ENCODE measurements around the gene PRAC2. TPM values are rescaled to one million over a fixed set of nuclear protein-coding genes. Genes with fewer than 3 reads are reported as not detected.
A peak's percentile ranks its signal among the peaks of the same experiment; 100 is the strongest.

PRAC2 gene
- total and polyA plus RNA-seq, 2 of the 8 experiments (the other 6 are each of a cell fraction or from before 2014, with no cell fraction given), result not detected

- Histone ChIP-seq H2AK5ac (ENCODE audit: low read depth, low read length) (no peak overlapping the region), H2BK15ac (ENCODE audit: low read length) (no peak overlapping the region), H2BK120ac (replicated peaks; ENCODE audit: low read depth, low read length) (no peak overlapping the region), H2BK5ac (ENCODE audit: low read depth, low read length) (no peak overlapping the region; the same call in 1 of the 2 replicates), H3K14ac (ENCODE audit: insufficient read length) (no peak overlapping the region), H3K4me3 (ENCODE audit: extremely low read depth in 1 of 4, insufficient read depth in 2 of 4, low read depth in 3 of 4, low read length in 4 of 4) (peak overlapping the region in 3 of 4 experiments; percentile 12 to 49 (median 26); a peak in 4 of 8 replicates), H3K27me3 (replicated peaks in 1 of 4; ENCODE audit: control insufficient read depth in 3 of 4, extremely low read depth in 1 of 4, insufficient read depth in 3 of 4, low read length in 3 of 4) (peaks cover 60 to 90% (median 76%) of the 10 kb centered on the region in 4 experiments), H4K8ac (ENCODE audit: extremely low read depth, insufficient read depth, low read length) (no peak overlapping the region), H3K36me3 (ENCODE audit: control insufficient read depth in 2 of 4, insufficient read depth in 4 of 4, low read length in 3 of 4) (no peaks in the 10 kb centered on the region; a peak in 1 of 8 replicates), H3K79me2 (ENCODE audit: control insufficient read depth in 1 of 2, insufficient read depth in 2 of 2, low read length in 2 of 2) (no peaks in the 10 kb centered on the region), H3K9ac (replicated peaks in 1 of 4; ENCODE audit: extremely low read depth in 1 of 4, low read depth in 3 of 4, low read length in 3 of 4) (no peak overlapping the region), H3K27ac (ENCODE audit: low read depth, low read length) (no peak overlapping the region), H3K4me1 (replicated peaks in 1 of 4; ENCODE audit: control insufficient read depth in 3 of 4, insufficient read depth in 4 of 4, low read length in 3 of 4) (peaks cover 11 to 34% (median 20%) of the 10 kb centered on the region in 4 experiments; a peak in 6 of 7 replicates), H3K56ac (replicated peaks; ENCODE audit: insufficient read length, low read depth, low read length) (no peak overlapping the region), H4K5ac (ENCODE audit: insufficient read length, low read depth, low read length) (no peak overlapping the region), H4K91ac (replicated peaks; ENCODE audit: insufficient read length, low read length) (no peak overlapping the region), H3K18ac (ENCODE audit: extremely low read depth, low read length) (peak overlapping the region; percentile 71; the same call in 1 of the 2 replicates), H3K4me2 (ENCODE audit: insufficient read depth in 1 of 2, low read depth in 2 of 2, low read length in 2 of 2) (peak overlapping the region; percentile 65 to 77), H3K23me2 (ENCODE audit: low read depth, low read length) (peaks cover 7% of the 10 kb centered on the region; the same call in 1 of the 2 replicates), H2BK12ac (ENCODE audit: low read depth, low read length) (peak overlapping the region; percentile 50), H2AFZ (ENCODE audit: low read length) (no peak overlapping the region), H3K9me3 (ENCODE audit: insufficient read depth in 2 of 2, low read depth in 1 of 2, low read length in 1 of 2) (no peaks in the 10 kb centered on the region), H4K20me1 (replicated peaks in 1 of 2; ENCODE audit: control insufficient read depth in 1 of 2, insufficient read depth in 2 of 2, low read length in 2 of 2) (peaks cover 17 to 21% of the 10 kb centered on the region in 2 experiments), H3K23ac (ENCODE audit: insufficient read length) (no peak overlapping the region), H3K79me1 (ENCODE audit: low read depth, low read length) (no peaks in the 10 kb centered on the region; the same call in 1 of the 2 replicates), H2BK20ac (ENCODE audit: low read length) (no peak overlapping the region), H3K4ac (replicated peaks; ENCODE audit: insufficient read length, low read depth, low read length) (no peak overlapping the region)
- DNase-seq (ENCODE audit: low read depth in 1 of 2, low spot score in 2 of 2), result peak in 1 of 2 experiments; percentile 63
- WGBS, 2 experiments (ENCODE audit: extremely low coverage in 1 of 2, insufficient coverage in 1 of 2, insufficient read length in 1 of 2, insufficient replicate concordance in 2 of 2, low coverage in 1 of 2, low lambda C conversion rate in 2 of 2, missing lambda C conversion rate in 1 of 2), result 5% methylated on average over 24 of the region's 24 CpGs; no CpG with 5 or more reads in 1 of the 2 experiments
- TF ChIP-seq ASH2L (IDR thresholded peaks at IDR 0.05; ENCODE audit: low read length), result no peak
- TF ChIP-seq RBBP5 (IDR thresholded peaks at IDR 0.05; ENCODE audit: borderline replicate concordance, low read depth, low read length), result no peak
- TF ChIP-seq SIX5 (IDR thresholded peaks at IDR 0.05; ENCODE audit: low read depth, low read length), result no peak
- no peak for FAIRE-seq
- ChIA-PET CTCF (ENCODE audit: partially characterized antibody) (interaction anchor here (0.9 to 13.5 kb wide), 11 partner anchors 18 to 166 kb away, joined by 3 to 147 read pairs (median 8); no protein-coding TSS in a partner anchor), POLR2A (ENCODE audit: partially characterized antibody) (interaction anchor here (0.6 to 1.1 kb wide), 4 partner anchors 13 to 73 kb away, joined by 3 to 4 read pairs (median 4); no protein-coding TSS in a partner anchor)
Measured at GRCh38 chr17:48718227-48718760, 4.7 kb upstream of the PRAC2 start.

All from H1 (cell line).